ENCODE data around the gene PPP2R2B.

The PPP2R2B gene

GRCh38 chr5:146765089-146765832, 113.3 kb downstream of the PPP2R2B start:
- no peak overlapping the region for H3K4me3 ChIP-seq (ENCODE audit: low read depth, low read length)
- H3K79me2 ChIP-seq (ENCODE audit: control insufficient read depth, insufficient read depth, low read length, unreplicated experiment): no peaks in the 10 kb centered on the region
- H3K36me3 ChIP-seq (ENCODE audit: insufficient read depth, low read length): no peaks in the 10 kb centered on the region
- H3K27ac ChIP-seq (ENCODE audit: low read depth, low read length): no peak overlapping the region
- no peak overlapping the region for H2AFZ ChIP-seq (ENCODE audit: low read length, unreplicated experiment)
- H3K27me3 ChIP-seq (ENCODE audit: insufficient read depth, low read length): peaks cover 7% of the 10 kb centered on the region; the same call in 1 of the 2 replicates
- H3K4me1 ChIP-seq (ENCODE audit: control insufficient read depth, insufficient read depth, low read length, unreplicated experiment): no peaks in the 10 kb centered on the region

GRCh38 chr5:146762830-146763229, 115.7 kb downstream of the PPP2R2B start:
- Histone ChIP-seq H3K79me2 (ENCODE audit: control insufficient read depth, insufficient read depth, low read length, unreplicated experiment) (no peaks in the 10 kb centered on the region), H3K27ac (ENCODE audit: low read depth, low read length) (no peak overlapping the region), H3K36me3 (ENCODE audit: insufficient read depth, low read length) (no peaks in the 10 kb centered on the region), H2AFZ (ENCODE audit: low read length, unreplicated experiment) (no peak overlapping the region), H3K27me3 (ENCODE audit: insufficient read depth, low read length) (peaks cover 8% of the 10 kb centered on the region; the same call in 1 of the 2 replicates), H3K4me3 (ENCODE audit: low read depth, low read length) (no peak overlapping the region), H3K4me1 (ENCODE audit: control insufficient read depth, insufficient read depth, low read length, unreplicated experiment) (no peaks in the 10 kb centered on the region)

DNA sequence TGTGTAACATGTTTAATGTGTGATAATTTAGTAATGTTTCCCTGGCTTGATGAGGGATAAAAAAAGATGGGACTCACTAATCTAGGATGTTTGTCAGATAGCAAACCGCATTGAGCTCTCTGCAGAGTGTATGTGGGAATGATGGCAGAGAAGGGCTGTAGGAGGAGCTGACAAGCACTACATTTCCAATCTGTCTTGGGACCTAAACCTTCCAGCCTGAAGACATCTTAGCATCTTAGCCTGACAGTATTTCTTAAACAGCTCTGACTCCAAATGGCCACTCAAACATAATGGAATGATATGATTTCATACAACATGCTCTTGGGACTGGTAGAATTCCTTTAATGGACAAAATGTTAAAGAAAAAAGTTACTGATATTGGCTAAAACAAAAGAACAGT, 116.7 kb downstream of the PPP2R2B start:
- Histone ChIP-seq H3K79me2 (ENCODE audit: control insufficient read depth, insufficient read depth, low read length, unreplicated experiment) (no peaks in the 10 kb centered on the region), H3K27ac (ENCODE audit: low read depth, low read length) (no peak overlapping the region), H3K4me3 (ENCODE audit: low read depth, low read length) (no peak overlapping the region), H3K4me1 (ENCODE audit: control insufficient read depth, insufficient read depth, low read length, unreplicated experiment) (no peaks in the 10 kb centered on the region), H3K36me3 (ENCODE audit: insufficient read depth, low read length) (no peaks in the 10 kb centered on the region), H2AFZ (ENCODE audit: low read length, unreplicated experiment) (no peak overlapping the region), H3K27me3 (ENCODE audit: insufficient read depth, low read length) (peaks cover 11% of the 10 kb centered on the region; the same call in 1 of the 2 replicates)

DNA sequence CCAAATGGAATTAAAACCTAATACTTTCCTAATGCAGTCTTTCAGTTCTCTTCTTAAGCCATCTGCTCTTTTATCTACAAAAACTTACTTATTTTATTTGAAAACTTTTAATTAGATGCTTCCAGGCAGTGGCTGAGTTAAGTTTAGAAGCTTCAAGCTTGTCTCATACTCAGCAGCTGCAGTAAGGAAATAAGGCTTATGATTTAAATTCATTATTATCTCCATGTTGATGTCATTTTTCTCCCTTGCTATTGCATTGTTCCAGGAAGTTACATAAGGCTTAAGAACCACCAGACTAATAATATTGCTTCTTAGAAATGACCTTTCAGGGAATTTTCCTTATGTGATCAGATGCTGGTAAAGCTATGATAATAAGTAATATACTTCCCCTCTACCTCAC, 119.6 kb downstream of the PPP2R2B start:
- Histone ChIP-seq H3K27ac (ENCODE audit: low read depth, low read length) (no peak overlapping the region), H3K36me3 (ENCODE audit: insufficient read depth, low read length) (no peaks in the 10 kb centered on the region), H3K79me2 (ENCODE audit: control insufficient read depth, insufficient read depth, low read length, unreplicated experiment) (no peaks in the 10 kb centered on the region), H3K4me1 (ENCODE audit: control insufficient read depth, insufficient read depth, low read length, unreplicated experiment) (no peaks in the 10 kb centered on the region), H3K27me3 (ENCODE audit: insufficient read depth, low read length) (peaks cover 18% of the 10 kb centered on the region; the same call in 1 of the 2 replicates), H3K4me3 (ENCODE audit: low read depth, low read length) (no peak overlapping the region), H2AFZ (ENCODE audit: low read length, unreplicated experiment) (no peak overlapping the region)

GRCh38 chr5:146758076-146758475, 120.5 kb downstream of the PPP2R2B start:
- Histone ChIP-seq H3K36me3 (ENCODE audit: insufficient read depth, low read length) (no peaks in the 10 kb centered on the region), H2AFZ (ENCODE audit: low read length, unreplicated experiment) (no peak overlapping the region), H3K27me3 (ENCODE audit: insufficient read depth, low read length) (peaks cover 20% of the 10 kb centered on the region; the same call in 1 of the 2 replicates), H3K79me2 (ENCODE audit: control insufficient read depth, insufficient read depth, low read length, unreplicated experiment) (no peaks in the 10 kb centered on the region), H3K4me1 (ENCODE audit: control insufficient read depth, insufficient read depth, low read length, unreplicated experiment) (no peaks in the 10 kb centered on the region), H3K4me3 (ENCODE audit: low read depth, low read length) (no peak overlapping the region), H3K27ac (ENCODE audit: low read depth, low read length) (no peak overlapping the region)

DNA sequence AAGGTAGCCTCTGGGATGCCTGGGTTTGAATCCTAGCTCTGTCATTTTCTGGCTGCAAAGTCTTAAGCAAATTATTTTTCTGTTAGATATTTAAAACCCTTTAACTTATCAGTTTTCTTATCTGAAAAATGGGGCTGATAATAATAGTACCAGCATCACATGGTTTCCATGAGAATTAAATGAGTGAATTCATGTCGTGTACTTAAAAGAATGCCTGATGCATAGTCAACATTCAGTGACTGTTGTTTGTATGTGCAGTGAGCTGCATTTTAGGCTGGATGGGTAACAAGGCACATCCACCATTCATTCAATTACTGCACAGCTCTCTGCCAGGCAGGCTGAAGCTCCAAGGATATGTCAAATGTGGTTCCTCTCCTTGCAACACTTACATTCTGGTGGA, 122.0 kb downstream of the PPP2R2B start:
- Histone ChIP-seq H3K36me3 (ENCODE audit: insufficient read depth, low read length) (no peaks in the 10 kb centered on the region), H2AFZ (ENCODE audit: low read length, unreplicated experiment) (no peak overlapping the region), H3K27me3 (ENCODE audit: insufficient read depth, low read length) (peaks cover 17% of the 10 kb centered on the region; the same call in 1 of the 2 replicates), H3K79me2 (ENCODE audit: control insufficient read depth, insufficient read depth, low read length, unreplicated experiment) (no peaks in the 10 kb centered on the region), H3K4me1 (ENCODE audit: control insufficient read depth, insufficient read depth, low read length, unreplicated experiment) (no peaks in the 10 kb centered on the region), H3K4me3 (ENCODE audit: low read depth, low read length) (no peak overlapping the region), H3K27ac (ENCODE audit: low read depth, low read length) (no peak overlapping the region)

GRCh38 chr5:146755793-146756192, 122.8 kb downstream of the PPP2R2B start:
- H3K27me3 ChIP-seq (ENCODE audit: insufficient read depth, low read length): peaks cover 17% of the 10 kb centered on the region; the same call in 1 of the 2 replicates
- H3K27ac ChIP-seq (ENCODE audit: low read depth, low read length): no peak overlapping the region
- no peak overlapping the region for H2AFZ ChIP-seq (ENCODE audit: low read length, unreplicated experiment)
- no peaks in the 10 kb centered on the region for H3K36me3 ChIP-seq (ENCODE audit: insufficient read depth, low read length)
- H3K4me3 ChIP-seq (ENCODE audit: low read depth, low read length): no peak overlapping the region
- H3K79me2 ChIP-seq (ENCODE audit: control insufficient read depth, insufficient read depth, low read length, unreplicated experiment): no peaks in the 10 kb centered on the region
- no peaks in the 10 kb centered on the region for H3K4me1 ChIP-seq (ENCODE audit: control insufficient read depth, insufficient read depth, low read length, unreplicated experiment)

- H3K27me3 ChIP-seq (ENCODE audit: insufficient read depth, low read length): peaks cover 17% of the 10 kb centered on the region; the same call in 1 of the 2 replicates
- no peak overlapping the region for H2AFZ ChIP-seq (ENCODE audit: low read length, unreplicated experiment)
- no peaks in the 10 kb centered on the region for H3K4me1 ChIP-seq (ENCODE audit: control insufficient read depth, insufficient read depth, low read length, unreplicated experiment)
- H3K4me3 ChIP-seq (ENCODE audit: low read depth, low read length): no peak overlapping the region
- H3K79me2 ChIP-seq (ENCODE audit: control insufficient read depth, insufficient read depth, low read length, unreplicated experiment): no peaks in the 10 kb centered on the region
- H3K27ac ChIP-seq (ENCODE audit: low read depth, low read length): no peak overlapping the region
- H3K36me3 ChIP-seq (ENCODE audit: insufficient read depth, low read length): no peaks in the 10 kb centered on the region
Observed at GRCh38 chr5:146754621-146755020, 123.9 kb downstream of the PPP2R2B start.

GRCh38 chr5:146753641-146754040, 124.9 kb downstream of the PPP2R2B start:
- no peaks in the 10 kb centered on the region for H3K36me3 ChIP-seq (ENCODE audit: insufficient read depth, low read length)
- peaks cover 17% of the 10 kb centered on the region; the same call in 1 of the 2 replicates for H3K27me3 ChIP-seq (ENCODE audit: insufficient read depth, low read length)
- no peak overlapping the region for H3K27ac ChIP-seq (ENCODE audit: low read depth, low read length)
- no peak overlapping the region for H3K4me3 ChIP-seq (ENCODE audit: low read depth, low read length)
- H3K4me1 ChIP-seq (ENCODE audit: control insufficient read depth, insufficient read depth, low read length, unreplicated experiment): no peaks in the 10 kb centered on the region
- no peak overlapping the region for H2AFZ ChIP-seq (ENCODE audit: low read length, unreplicated experiment)
- H3K79me2 ChIP-seq (ENCODE audit: control insufficient read depth, insufficient read depth, low read length, unreplicated experiment): no peaks in the 10 kb centered on the region

GRCh38 chr5:146751781-146752401, 126.7 kb downstream of the PPP2R2B start:
- no peaks in the 10 kb centered on the region for H3K79me2 ChIP-seq (ENCODE audit: control insufficient read depth, insufficient read depth, low read length, unreplicated experiment)
- H3K4me1 ChIP-seq (ENCODE audit: control insufficient read depth, insufficient read depth, low read length, unreplicated experiment): no peaks in the 10 kb centered on the region
- peaks cover 13% of the 10 kb centered on the region; the same call in 1 of the 2 replicates for H3K27me3 ChIP-seq (ENCODE audit: insufficient read depth, low read length)
- no peaks in the 10 kb centered on the region for H3K36me3 ChIP-seq (ENCODE audit: insufficient read depth, low read length)
- H2AFZ ChIP-seq (ENCODE audit: low read length, unreplicated experiment): no peak overlapping the region
- H3K4me3 ChIP-seq (ENCODE audit: low read depth, low read length): no peak overlapping the region
- H3K27ac ChIP-seq (ENCODE audit: low read depth, low read length): no peak overlapping the region

- Histone ChIP-seq H3K36me3 (ENCODE audit: insufficient read depth, low read length) (no peaks in the 10 kb centered on the region), H2AFZ (ENCODE audit: low read length, unreplicated experiment) (no peak overlapping the region), H3K27ac (ENCODE audit: low read depth, low read length) (no peak overlapping the region), H3K4me1 (ENCODE audit: control insufficient read depth, insufficient read depth, low read length, unreplicated experiment) (no peaks in the 10 kb centered on the region), H3K4me3 (ENCODE audit: low read depth, low read length) (no peak overlapping the region), H3K79me2 (ENCODE audit: control insufficient read depth, insufficient read depth, low read length, unreplicated experiment) (no peaks in the 10 kb centered on the region), H3K27me3 (ENCODE audit: insufficient read depth, low read length) (peaks cover 13% of the 10 kb centered on the region; the same call in 1 of the 2 replicates)
Observed at GRCh38 chr5:146751054-146751453, 127.5 kb downstream of the PPP2R2B start.

Measured in ACC112 (cell line).